Mammary epithelial cell (primary cell): ENCODE results near the gene RAD51B.

Experiments used
- EZH2 ChIP-seq: IDR thresholded peaks from 2 replicates; pipeline ENCODE4 v1.6.1; 2012; ENCODE audit warnings: low read length, inconsistent platforms, borderline replicate concordance
- TF ChIP-seq, protein P1 (sequence below), 2 donors: IDR thresholded peaks in 1 of 2; conservative IDR thresholded peaks in 1 of 2; 2 replicates each; pipeline ENCODE4 v1.5.1; 2011 to 2012; ENCODE audit warnings: inconsistent platforms in 2 of 2, low read length in 2 of 2, mild to moderate bottlenecking in 2 of 2, control low read depth in 1 of 2, low read depth in 1 of 2; ENCODE audit not compliant: insufficient read depth in 1 of 2; ENCODE audit errors: extremely low read depth in 1 of 2

GRCh38 chr14:68580096-68580645 lies 760.6 kb downstream of the RAD51B start:
- TF ChIP-seq, protein P1, sequence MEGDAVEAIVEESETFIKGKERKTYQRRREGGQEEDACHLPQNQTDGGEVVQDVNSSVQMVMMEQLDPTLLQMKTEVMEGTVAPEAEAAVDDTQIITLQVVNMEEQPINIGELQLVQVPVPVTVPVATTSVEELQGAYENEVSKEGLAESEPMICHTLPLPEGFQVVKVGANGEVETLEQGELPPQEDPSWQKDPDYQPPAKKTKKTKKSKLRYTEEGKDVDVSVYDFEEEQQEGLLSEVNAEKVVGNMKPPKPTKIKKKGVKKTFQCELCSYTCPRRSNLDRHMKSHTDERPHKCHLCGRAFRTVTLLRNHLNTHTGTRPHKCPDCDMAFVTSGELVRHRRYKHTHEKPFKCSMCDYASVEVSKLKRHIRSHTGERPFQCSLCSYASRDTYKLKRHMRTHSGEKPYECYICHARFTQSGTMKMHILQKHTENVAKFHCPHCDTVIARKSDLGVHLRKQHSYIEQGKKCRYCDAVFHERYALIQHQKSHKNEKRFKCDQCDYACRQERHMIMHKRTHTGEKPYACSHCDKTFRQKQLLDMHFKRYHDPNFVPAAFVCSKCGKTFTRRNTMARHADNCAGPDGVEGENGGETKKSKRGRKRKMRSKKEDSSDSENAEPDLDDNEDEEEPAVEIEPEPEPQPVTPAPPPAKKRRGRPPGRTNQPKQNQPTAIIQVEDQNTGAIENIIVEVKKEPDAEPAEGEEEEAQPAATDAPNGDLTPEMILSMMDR (conservative IDR thresholded peaks at IDR 0.05 in 1 of 2, IDR thresholded peaks at IDR 0.05 in 1 of 2; ENCODE audit: extremely low read depth in 1 of 2, insufficient read depth in 1 of 2, low read depth in 1 of 2, low read length in 2 of 2), result no peak
- no peak for TF ChIP-seq EZH2
